PC-3 (cell line): ENCODE measurements around the gene COA1.

Source experiments
- EZH2 ChIP-seq: fragments of 300-600 bp; sonication (generic); IDR thresholded peaks from one replicate; pipeline ENCODE4 v1.6.1; 2017; ENCODE audit warnings: antibody characterized with exemption, mild to moderate bottlenecking, low read length; ENCODE audit not compliant: unreplicated experiment
- EZH2phosphoT487 ChIP-seq: fragments of 300-600 bp; sonication (generic); IDR thresholded peaks from 2 replicates; pipeline ENCODE4 v1.6.1; 2018; ENCODE audit warnings: mild to moderate bottlenecking, antibody characterized with exemption, low read length, borderline replicate concordance
- TF ChIP-seq, protein P1 (sequence below): fragments of 300-600 bp; sonication (generic); conservative IDR thresholded peaks from 2 replicates; pipeline ENCODE4 v1.5.1; 2017; ENCODE audit warnings: antibody characterized with exemption, low read depth, mild to moderate bottlenecking, low read length

- TF ChIP-seq, protein P1, sequence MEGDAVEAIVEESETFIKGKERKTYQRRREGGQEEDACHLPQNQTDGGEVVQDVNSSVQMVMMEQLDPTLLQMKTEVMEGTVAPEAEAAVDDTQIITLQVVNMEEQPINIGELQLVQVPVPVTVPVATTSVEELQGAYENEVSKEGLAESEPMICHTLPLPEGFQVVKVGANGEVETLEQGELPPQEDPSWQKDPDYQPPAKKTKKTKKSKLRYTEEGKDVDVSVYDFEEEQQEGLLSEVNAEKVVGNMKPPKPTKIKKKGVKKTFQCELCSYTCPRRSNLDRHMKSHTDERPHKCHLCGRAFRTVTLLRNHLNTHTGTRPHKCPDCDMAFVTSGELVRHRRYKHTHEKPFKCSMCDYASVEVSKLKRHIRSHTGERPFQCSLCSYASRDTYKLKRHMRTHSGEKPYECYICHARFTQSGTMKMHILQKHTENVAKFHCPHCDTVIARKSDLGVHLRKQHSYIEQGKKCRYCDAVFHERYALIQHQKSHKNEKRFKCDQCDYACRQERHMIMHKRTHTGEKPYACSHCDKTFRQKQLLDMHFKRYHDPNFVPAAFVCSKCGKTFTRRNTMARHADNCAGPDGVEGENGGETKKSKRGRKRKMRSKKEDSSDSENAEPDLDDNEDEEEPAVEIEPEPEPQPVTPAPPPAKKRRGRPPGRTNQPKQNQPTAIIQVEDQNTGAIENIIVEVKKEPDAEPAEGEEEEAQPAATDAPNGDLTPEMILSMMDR: no peak
- TF ChIP-seq EZH2phosphoT487: no peak
- no peak for TF ChIP-seq EZH2
Measured at GRCh38 chr7:43592326-43592725, 137.0 kb downstream of the COA1 start.
